Measurements from ENCODE around the gene TRPM2.

TRPM2 gene

DNA sequence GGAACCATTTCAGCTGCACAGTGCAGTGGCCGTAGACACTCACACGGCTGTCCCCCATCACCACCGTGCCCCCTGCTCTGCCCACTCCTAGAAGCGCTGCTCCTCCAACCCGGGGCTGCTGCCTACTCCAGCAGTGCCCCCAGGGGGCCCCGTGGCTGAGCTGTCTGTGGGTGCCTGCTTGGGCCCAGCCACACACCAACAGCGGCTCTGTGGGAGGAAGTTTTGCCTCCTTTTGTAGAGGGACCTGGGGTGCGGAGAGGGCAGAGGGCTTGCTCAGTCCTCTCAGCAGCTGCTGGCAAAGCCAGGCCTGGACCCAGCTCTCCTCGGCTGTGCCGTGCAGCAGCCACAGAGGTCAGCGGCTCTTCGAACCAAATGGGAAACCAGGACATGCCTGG, 90.5 kb downstream of the TRPM2 start:
- TF ChIP-seq, protein P1, sequence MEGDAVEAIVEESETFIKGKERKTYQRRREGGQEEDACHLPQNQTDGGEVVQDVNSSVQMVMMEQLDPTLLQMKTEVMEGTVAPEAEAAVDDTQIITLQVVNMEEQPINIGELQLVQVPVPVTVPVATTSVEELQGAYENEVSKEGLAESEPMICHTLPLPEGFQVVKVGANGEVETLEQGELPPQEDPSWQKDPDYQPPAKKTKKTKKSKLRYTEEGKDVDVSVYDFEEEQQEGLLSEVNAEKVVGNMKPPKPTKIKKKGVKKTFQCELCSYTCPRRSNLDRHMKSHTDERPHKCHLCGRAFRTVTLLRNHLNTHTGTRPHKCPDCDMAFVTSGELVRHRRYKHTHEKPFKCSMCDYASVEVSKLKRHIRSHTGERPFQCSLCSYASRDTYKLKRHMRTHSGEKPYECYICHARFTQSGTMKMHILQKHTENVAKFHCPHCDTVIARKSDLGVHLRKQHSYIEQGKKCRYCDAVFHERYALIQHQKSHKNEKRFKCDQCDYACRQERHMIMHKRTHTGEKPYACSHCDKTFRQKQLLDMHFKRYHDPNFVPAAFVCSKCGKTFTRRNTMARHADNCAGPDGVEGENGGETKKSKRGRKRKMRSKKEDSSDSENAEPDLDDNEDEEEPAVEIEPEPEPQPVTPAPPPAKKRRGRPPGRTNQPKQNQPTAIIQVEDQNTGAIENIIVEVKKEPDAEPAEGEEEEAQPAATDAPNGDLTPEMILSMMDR (IDR thresholded peaks at IDR 0.05; ENCODE audit: insufficient read depth, low read depth, low read length, missing control alignments) = no peak
- DNase-seq (ENCODE audit: low read depth) = no peak
- H3K4me3 ChIP-seq (ENCODE audit: low read depth, low read length) = no peak overlapping the region

GRCh38 chr21:44444286-44444931, 91.0 kb downstream of the TRPM2 start:
- TF ChIP-seq, protein P1 (IDR thresholded peaks at IDR 0.05; ENCODE audit: insufficient read depth, low read depth, low read length, missing control alignments) = peak; percentile 31
- DNase-seq (ENCODE audit: low read depth) = no peak

GRCh38 chr21:44445145-44445812, 91.9 kb downstream of the TRPM2 start:
- no peak for DNase-seq (ENCODE audit: low read depth)
- no peak overlapping the region for H3K4me3 ChIP-seq (ENCODE audit: low read depth, low read length)
- TF ChIP-seq, protein P1 (IDR thresholded peaks at IDR 0.05; ENCODE audit: insufficient read depth, low read depth, low read length, missing control alignments) = no peak

More at GRCh38 chr21:44444286-44444931, 91.0 kb downstream of the TRPM2 start:
- no peak overlapping the region for H3K4me3 ChIP-seq (ENCODE audit: low read depth, low read length)

DNA sequence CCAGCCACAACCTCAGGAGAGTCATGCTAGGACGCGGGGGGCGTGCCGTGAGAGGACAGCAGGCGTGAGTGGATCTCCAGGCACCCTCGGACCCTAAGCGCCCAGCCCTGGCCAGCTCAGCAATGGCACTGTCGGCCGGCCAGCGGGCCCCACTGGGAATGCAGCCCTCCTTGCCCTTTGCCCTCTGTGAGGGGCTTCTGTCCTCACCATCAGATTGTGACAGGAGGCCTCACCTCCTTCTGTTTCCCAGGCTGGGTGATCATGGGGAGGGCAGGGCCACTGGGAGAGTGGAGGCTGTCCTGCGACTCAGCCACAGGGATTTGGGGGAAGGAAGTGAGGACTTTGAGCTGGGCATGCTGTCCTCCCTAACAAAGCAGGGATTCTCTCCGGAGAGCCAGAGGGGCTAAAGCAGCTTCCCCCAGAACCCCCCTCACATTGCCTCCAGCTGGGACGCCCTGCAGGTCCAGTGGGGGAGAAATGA, 95.3 kb downstream of the TRPM2 start:
- no peak for DNase-seq (ENCODE audit: low read depth)
- no peak overlapping the region for H3K4me3 ChIP-seq (ENCODE audit: low read depth, low read length)
- TF ChIP-seq, protein P1 (IDR thresholded peaks at IDR 0.05; ENCODE audit: insufficient read depth, low read depth, low read length, missing control alignments) = no peak

DNA sequence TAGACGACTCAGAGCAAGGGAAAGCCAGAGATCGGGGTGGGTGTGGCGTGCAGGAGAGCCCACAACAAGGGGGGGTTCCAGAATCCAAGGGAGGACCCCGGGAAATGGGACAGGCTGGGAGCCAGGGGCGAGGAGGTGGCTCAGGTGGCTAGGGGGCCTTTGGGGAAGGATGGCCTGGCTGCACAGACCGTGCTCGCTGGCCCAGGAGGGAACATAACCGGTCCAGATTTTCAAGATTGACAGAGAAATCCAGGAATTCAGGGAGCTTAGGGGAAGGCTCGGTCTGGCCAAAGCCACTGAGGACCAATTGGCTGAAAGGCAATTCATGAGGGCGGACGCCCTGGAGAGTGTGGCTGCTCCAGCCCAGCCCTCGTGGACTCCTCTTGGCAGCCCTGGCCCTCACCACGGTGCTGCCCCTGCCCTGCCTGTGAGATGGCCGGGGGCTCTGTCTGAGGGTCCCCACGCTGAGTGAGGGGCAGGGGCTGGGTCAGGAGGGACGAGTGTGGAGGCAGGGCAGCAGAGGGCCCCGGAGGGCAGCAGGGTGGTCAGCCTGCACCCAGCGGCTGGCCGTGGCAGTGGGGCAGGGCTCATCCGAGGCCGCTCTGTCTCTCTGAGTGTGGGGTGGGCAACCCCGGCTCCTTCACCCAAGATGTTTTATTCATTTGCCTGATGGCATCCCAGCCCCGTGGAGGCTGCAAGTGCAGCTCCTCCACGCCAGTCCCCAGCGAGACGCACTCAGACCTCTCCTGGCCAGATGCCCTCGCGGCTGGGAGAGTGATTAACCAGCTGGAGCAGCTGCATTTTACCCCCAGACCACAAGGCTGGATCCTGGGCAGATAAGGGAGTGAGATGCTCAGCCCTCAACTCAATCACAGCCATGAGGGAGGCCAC, 96.3 kb downstream of the TRPM2 start:
- TF ChIP-seq, protein P1 (IDR thresholded peaks at IDR 0.05; ENCODE audit: insufficient read depth, low read depth, low read length, missing control alignments) = no peak
- H3K4me3 ChIP-seq (ENCODE audit: low read depth, low read length) = no peak overlapping the region
- no peak for DNase-seq (ENCODE audit: low read depth)

DNA sequence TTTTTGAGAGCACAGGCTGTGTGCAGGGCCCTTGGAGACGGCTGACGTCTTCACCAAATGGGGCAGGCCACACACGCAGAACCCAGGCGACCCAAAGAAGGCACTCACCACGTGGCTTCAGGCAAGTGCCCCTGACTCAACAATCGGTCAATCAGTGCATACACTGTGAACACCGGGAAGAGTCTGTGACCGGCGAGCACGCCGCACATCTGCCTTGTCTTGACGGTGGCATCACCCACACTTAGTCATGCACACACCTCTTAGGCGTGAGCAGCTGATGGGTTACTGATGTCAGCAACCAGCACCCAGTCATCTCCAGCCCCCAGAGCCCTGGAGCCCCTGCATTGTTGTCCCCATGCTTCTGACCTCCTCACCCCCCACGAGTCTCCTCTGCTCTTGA, 97.0 kb downstream of the TRPM2 start:
- DNase-seq (ENCODE audit: low read depth) = no peak
- TF ChIP-seq, protein P1 (IDR thresholded peaks at IDR 0.05; ENCODE audit: insufficient read depth, low read depth, low read length, missing control alignments) = no peak
- no peak overlapping the region for H3K4me3 ChIP-seq (ENCODE audit: low read depth, low read length)

Measured in GM12865 (cell line).